Esophagus squamous epithelium (tissue), 4 donors: Measurements from ENCODE around the gene ARPC1A.

Experiments used
- CTCF ChIP-seq, 6 experiments: fragments of 450-650 bp in 4 of 6; fragments of 200-600 bp in 2 of 6; sonication (generic) in 2 of 6; IDR thresholded peaks; one replicate each; pipeline ENCODE4 v1.5.1; 2016 to 2019; ENCODE audit warnings: antibody characterized with exemption in 6 of 6, mild to moderate bottlenecking in 4 of 6, moderate library complexity in 4 of 6
- POLR2A ChIP-seq, 4 donors: fragments of 450-650 bp; IDR thresholded peaks; one replicate each; pipeline ENCODE4 v1.6.1; 2017; ENCODE audit warnings: antibody characterized with exemption in 4 of 4, mild to moderate bottlenecking in 4 of 4, moderate library complexity in 3 of 4

GRCh38 chr7:99375070-99375807 is 49.5 kb downstream of the ARPC1A start:
- peak in 1 of 4 donors; percentile 54 for TF ChIP-seq POLR2A (IDR thresholded peaks at IDR 0.05)
- TF ChIP-seq CTCF (IDR thresholded peaks at IDR 0.05), result peak in 1 of 6 experiments; percentile 5
